Testis (tissue), 2 donors: ENCODE measurements around the gene DIAPH1.

Source experiments
- POLR2A ChIP-seq: fragments of 450-650 bp; IDR thresholded peaks from one replicate; pipeline ENCODE4 v1.6.1; 2017; ENCODE audit warnings: antibody characterized with exemption, mild to moderate bottlenecking, moderate library complexity
- TF ChIP-seq, protein P1 (sequence below), 3 experiments: fragments of 450-650 bp in 2 of 3; fragments of 200-600 bp in 1 of 3; sonication (generic) in 1 of 3; IDR thresholded peaks; one replicate each; pipeline ENCODE4 v1.5.1; 2016 to 2019; ENCODE audit warnings: antibody characterized with exemption in 3 of 3, mild to moderate bottlenecking in 2 of 3, moderate library complexity in 1 of 3

DNA sequence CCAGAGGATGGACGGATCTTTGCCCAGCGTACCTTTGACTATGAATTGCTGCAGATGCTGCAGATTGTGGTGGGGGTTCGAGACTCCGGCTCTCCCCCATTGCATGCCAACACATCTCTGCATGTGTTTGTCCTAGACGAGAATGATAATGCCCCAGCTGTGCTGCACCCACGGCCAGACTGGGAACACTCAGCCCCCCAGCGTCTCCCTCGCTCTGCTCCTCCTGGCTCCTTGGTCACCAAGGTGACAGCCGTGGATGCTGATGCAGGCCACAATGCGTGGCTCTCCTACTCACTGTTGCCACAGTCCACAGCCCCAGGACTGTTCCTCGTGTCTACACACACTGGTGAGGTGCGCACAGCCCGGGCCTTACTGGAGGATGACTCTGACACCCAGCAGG is 128.0 kb downstream of the DIAPH1 start:
- TF ChIP-seq, protein P1, sequence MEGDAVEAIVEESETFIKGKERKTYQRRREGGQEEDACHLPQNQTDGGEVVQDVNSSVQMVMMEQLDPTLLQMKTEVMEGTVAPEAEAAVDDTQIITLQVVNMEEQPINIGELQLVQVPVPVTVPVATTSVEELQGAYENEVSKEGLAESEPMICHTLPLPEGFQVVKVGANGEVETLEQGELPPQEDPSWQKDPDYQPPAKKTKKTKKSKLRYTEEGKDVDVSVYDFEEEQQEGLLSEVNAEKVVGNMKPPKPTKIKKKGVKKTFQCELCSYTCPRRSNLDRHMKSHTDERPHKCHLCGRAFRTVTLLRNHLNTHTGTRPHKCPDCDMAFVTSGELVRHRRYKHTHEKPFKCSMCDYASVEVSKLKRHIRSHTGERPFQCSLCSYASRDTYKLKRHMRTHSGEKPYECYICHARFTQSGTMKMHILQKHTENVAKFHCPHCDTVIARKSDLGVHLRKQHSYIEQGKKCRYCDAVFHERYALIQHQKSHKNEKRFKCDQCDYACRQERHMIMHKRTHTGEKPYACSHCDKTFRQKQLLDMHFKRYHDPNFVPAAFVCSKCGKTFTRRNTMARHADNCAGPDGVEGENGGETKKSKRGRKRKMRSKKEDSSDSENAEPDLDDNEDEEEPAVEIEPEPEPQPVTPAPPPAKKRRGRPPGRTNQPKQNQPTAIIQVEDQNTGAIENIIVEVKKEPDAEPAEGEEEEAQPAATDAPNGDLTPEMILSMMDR (IDR thresholded peaks at IDR 0.05): no peak
- TF ChIP-seq POLR2A: no peak
